Karpas-422 (cell line): Measurements from ENCODE around the gene DNASE2B. TPM values are rescaled to one million over a fixed set of nuclear protein-coding genes. Genes with fewer than 3 reads are reported as not detected.
"Not testable (repeated sequence)": the region's sequence is repeated elsewhere in the genome, so short reads cannot be mapped to it uniquely, and the experiment has no call there.

Experiments used
- DNase-seq: peaks from one replicate; pipeline ENCODE4 v3.0.0-alpha.2; 2015
- H2AFZ ChIP-seq: fragments of 200-600 bp; sonication (generic); 2 replicates; pipeline ENCODE4 v1.6.1; 2014; ENCODE audit warnings: antibody characterized with exemption, low read length, mixed read lengths
- H3K27ac ChIP-seq: fragments of 200-600 bp; sonication (generic); 2 replicates; pipeline ENCODE4 v1.5.1; 2014; ENCODE audit warnings: mild to moderate bottlenecking, low read length, moderate library complexity
- H3K27me3 ChIP-seq: fragments of 200-600 bp; sonication (generic); 2 replicates; pipeline ENCODE4 v1.6.1; 2014; ENCODE audit warnings: low read length, mixed read lengths
- H3K36me3 ChIP-seq: fragments of 200-600 bp; sonication (generic); 2 replicates; pipeline ENCODE4 v1.6.1; 2014; ENCODE audit warnings: low read length, mixed read lengths; ENCODE audit not compliant: insufficient read depth
- H3K4me1 ChIP-seq: fragments of 200-600 bp; sonication (generic); 2 replicates; pipeline ENCODE4 v1.6.1; 2014; ENCODE audit warnings: mild to moderate bottlenecking, low read length, mixed read lengths
- H3K4me2 ChIP-seq: fragments of 200-600 bp; sonication (generic); 2 replicates; pipeline ENCODE4 v1.6.1; 2014; ENCODE audit warnings: low read length, low read depth, mild to moderate bottlenecking; ENCODE audit not compliant: poor library complexity, severe bottlenecking
- H3K4me3 ChIP-seq: fragments of 200-600 bp; sonication (generic); 2 replicates; pipeline ENCODE4 v1.5.1; 2014; ENCODE audit warnings: mild to moderate bottlenecking, antibody characterized with exemption, low read length, mixed read lengths
- H3K79me2 ChIP-seq: fragments of 200-600 bp; sonication (generic); 2 replicates; pipeline ENCODE4 v1.6.1; 2014; ENCODE audit warnings: mild to moderate bottlenecking, low read length, mixed read lengths
- H3K9ac ChIP-seq: fragments of 200-600 bp; sonication (generic); 2 replicates; pipeline ENCODE4 v1.6.0; 2014; ENCODE audit warnings: low read length
- H3K9me2 ChIP-seq: fragments of 200-600 bp; sonication (generic), shearing (Covaris generic); replicated peaks from 2 replicates; pipeline ENCODE4 v1.6.0; 2014; ENCODE audit warnings: mild to moderate bottlenecking, low read length, moderate library complexity; ENCODE audit not compliant: insufficient read depth
- H3K9me3 ChIP-seq: fragments of 300-700, 200-600 bp; sonication (generic); 2 replicates; pipeline ENCODE4 v1.6.1; 2014; ENCODE audit warnings: low read length, mixed read lengths
- H4K20me1 ChIP-seq: fragments of 200-600 bp; sonication (generic); 2 replicates; pipeline ENCODE4 v1.6.1; 2014; ENCODE audit warnings: mild to moderate bottlenecking, antibody characterized with exemption, low read length, low read depth; ENCODE audit not compliant: insufficient read depth
- total RNA-seq: library from RNA; depleted of rRNA; stranded (reverse); fragments of >200 nt; shearing (Covaris generic); gene quantifications from 2 replicates; pipeline ENCODE4 v1.2.3, GENCODE V29; 2014; ENCODE audit warnings: low replicate concordance; rRNA removed

Gene DNASE2B
- total RNA-seq, 1 experiment from 2014 or later, result not detected

DNA sequence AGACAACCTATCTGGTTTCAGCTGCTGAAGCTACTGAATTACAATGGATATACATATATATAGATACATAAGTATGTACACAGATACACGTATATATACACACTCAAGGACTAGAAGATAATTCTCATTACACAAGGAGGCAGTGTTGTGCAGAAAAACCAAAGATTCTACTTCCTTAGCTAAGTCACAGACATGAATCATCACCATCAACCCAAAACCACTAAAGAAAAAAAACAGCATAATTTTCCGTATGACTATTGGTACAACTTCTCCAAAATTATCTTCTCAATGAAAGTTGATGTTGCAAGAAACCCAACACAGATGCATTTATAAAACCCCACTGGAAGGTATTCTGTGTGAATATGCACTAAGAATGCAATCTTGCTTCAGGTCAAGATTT, 44.0 kb downstream of the DNASE2B start:
- H3K9ac ChIP-seq, result no peak overlapping the region
- no peak overlapping the region for H3K4me3 ChIP-seq

GRCh38 chr1:84442747-84443646, 44.7 kb downstream of the DNASE2B start:
- not testable (repeated sequence) for H3K4me2 ChIP-seq, H3K36me3 ChIP-seq, DNase-seq, H4K20me1 ChIP-seq, H3K4me3 ChIP-seq, H2AFZ ChIP-seq, H3K27ac ChIP-seq, H3K9me3 ChIP-seq, H3K4me1 ChIP-seq, H3K9ac ChIP-seq, H3K79me2 ChIP-seq, H3K9me2 ChIP-seq, H3K27me3 ChIP-seq

More for the DNA sequence above, 44.0 kb downstream of the DNASE2B start:
- Histone ChIP-seq H2AFZ (no peak overlapping the region), H3K4me1 (peaks cover 6% of the 10 kb centered on the region), H3K27ac (no peak overlapping the region), H3K79me2 (no peaks in the 10 kb centered on the region), H3K9me3 (no peaks in the 10 kb centered on the region), H4K20me1 (no peaks in the 10 kb centered on the region), H3K9me2 (no peaks in the 10 kb centered on the region), H3K4me2 (no peak overlapping the region), H3K27me3 (no peaks in the 10 kb centered on the region), H3K36me3 (no peaks in the 10 kb centered on the region)
- peak; percentile 85 for DNase-seq

GRCh38 chr1:84448704-84449103, 50.4 kb downstream of the DNASE2B start:
- not testable (repeated sequence) for DNase-seq, H3K9ac ChIP-seq, H3K4me3 ChIP-seq, H4K20me1 ChIP-seq, H3K27me3 ChIP-seq, H3K4me2 ChIP-seq, H3K27ac ChIP-seq, H3K4me1 ChIP-seq, H3K79me2 ChIP-seq, H3K9me3 ChIP-seq, H3K36me3 ChIP-seq, H3K9me2 ChIP-seq, H2AFZ ChIP-seq

GRCh38 chr1:84450910-84451309, 52.6 kb downstream of the DNASE2B start:
- Histone ChIP-seq H3K4me2 (no peak overlapping the region), H3K9me3 (no peaks in the 10 kb centered on the region), H3K4me3 (no peak overlapping the region), H3K9me2 (no peaks in the 10 kb centered on the region), H3K27ac (no peak overlapping the region), H3K36me3 (no peaks in the 10 kb centered on the region), H4K20me1 (no peaks in the 10 kb centered on the region), H3K27me3 (no peaks in the 10 kb centered on the region), H3K4me1 (no peaks in the 10 kb centered on the region), H3K9ac (no peak overlapping the region), H2AFZ (no peak overlapping the region), H3K79me2 (no peaks in the 10 kb centered on the region)
- no peak for DNase-seq

GRCh38 chr1:84452436-84452835, 54.2 kb downstream of the DNASE2B start:
- no peaks in the 10 kb centered on the region for H3K4me1 ChIP-seq

GRCh38 chr1:84462118-84462517, 63.8 kb downstream of the DNASE2B start:
- Histone ChIP-seq H3K4me2 (no peak overlapping the region), H3K36me3 (no peaks in the 10 kb centered on the region), H3K27ac (no peak overlapping the region), H3K4me1 (no peaks in the 10 kb centered on the region), H3K9me2 (no peaks in the 10 kb centered on the region), H3K9me3 (no peaks in the 10 kb centered on the region), H3K9ac (no peak overlapping the region), H3K27me3 (no peaks in the 10 kb centered on the region), H4K20me1 (no peaks in the 10 kb centered on the region), H2AFZ (no peak overlapping the region), H3K79me2 (no peaks in the 10 kb centered on the region), H3K4me3 (no peak overlapping the region)
- DNase-seq, result no peak

More at GRCh38 chr1:84452436-84452835, 54.2 kb downstream of the DNASE2B start:
- Histone ChIP-seq H4K20me1 (no peaks in the 10 kb centered on the region), H3K9me2 (no peaks in the 10 kb centered on the region), H3K27ac (no peak overlapping the region), H3K4me3 (no peak overlapping the region), H3K36me3 (no peaks in the 10 kb centered on the region), H2AFZ (no peak overlapping the region), H3K9me3 (no peaks in the 10 kb centered on the region), H3K27me3 (no peaks in the 10 kb centered on the region), H3K79me2 (no peaks in the 10 kb centered on the region), H3K9ac (no peak overlapping the region), H3K4me2 (no peak overlapping the region)
- DNase-seq, result no peak

Other genes starting within 250 kb of the DNASE2B start
- gene SAMD13, start 96.8 kb upstream of the DNASE2B start, total RNA-seq, result 1.6 and 3.1 TPM in 2 replicates
- gene RPF1, start 80.8 kb downstream of the DNASE2B start, total RNA-seq, result 60.9 and 70.8 TPM in 2 replicates
- 3.6 TPM in 1 of 2 replicates, not detected in the other for gene SPATA1, start 107.9 kb downstream of the DNASE2B start, total RNA-seq
- gene GNG5, start 108.1 kb downstream of the DNASE2B start, total RNA-seq, result 16.1 and 79.1 TPM in 2 replicates
- gene CTBS, start 176.0 kb downstream of the DNASE2B start, total RNA-seq, result 5.7 and 19.2 TPM in 2 replicates